ENCODE results near the gene RBPMS2. TPM values are rescaled to one million over a fixed set of nuclear protein-coding genes. Genes with fewer than 3 reads are reported as not detected.

RBPMS2 gene
- total RNA-seq, 4 donors from 2014 or later, result 27.2 to 64.1 (median 45.4) TPM

DNA sequence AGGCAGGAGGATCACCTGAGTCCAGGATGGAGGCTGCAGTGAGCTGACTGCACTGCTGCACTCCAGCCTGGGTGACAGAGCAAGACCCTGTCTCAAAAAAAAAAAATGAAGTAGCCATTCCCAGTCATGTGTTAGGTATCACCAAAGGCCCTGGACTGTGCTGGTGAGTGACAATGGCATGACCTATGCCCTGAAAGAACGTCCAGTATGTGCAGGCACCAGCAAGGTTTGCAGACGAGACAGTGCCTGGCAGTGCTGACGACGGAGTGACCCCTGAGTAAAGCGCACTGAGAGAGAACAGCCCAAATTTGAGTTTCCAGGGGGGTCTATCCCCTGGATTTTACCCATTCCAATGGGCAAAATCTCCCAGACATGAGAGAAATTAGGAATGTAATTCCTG, 45.2 kb downstream of the RBPMS2 start:
- intact Hi-C loops (cut with DNase I), result loop anchor here (2.0 kb wide), 2 partner anchors 81 to 175 kb away; no protein-coding TSS in a partner anchor
- Histone ChIP-seq H3K27me3 (no peaks in the 10 kb centered on the region), H3K27ac (replicated peaks in 1 of 4) (no peak overlapping the region), H3K4me3 (no peak overlapping the region), H3K9me3 (no peaks in the 10 kb centered on the region), H3K36me3 (peaks cover 0 to 52% (median 25%) of the 10 kb centered on the region in 4 donors), H3K4me1 (peaks cover 8 to 22% (median 17%) of the 10 kb centered on the region in 4 donors)
- no peak for DNase-seq (ENCODE audit: extremely low spot score)
- no peak for TF ChIP-seq POLR2AphosphoS5 (IDR thresholded peaks at IDR 0.05)
- TF ChIP-seq POLR2A (IDR thresholded peaks at IDR 0.05; ENCODE audit: low read depth), result no peak
- no peak for TF ChIP-seq EP300 (IDR thresholded peaks at IDR 0.05)
- TF ChIP-seq, protein P1, sequence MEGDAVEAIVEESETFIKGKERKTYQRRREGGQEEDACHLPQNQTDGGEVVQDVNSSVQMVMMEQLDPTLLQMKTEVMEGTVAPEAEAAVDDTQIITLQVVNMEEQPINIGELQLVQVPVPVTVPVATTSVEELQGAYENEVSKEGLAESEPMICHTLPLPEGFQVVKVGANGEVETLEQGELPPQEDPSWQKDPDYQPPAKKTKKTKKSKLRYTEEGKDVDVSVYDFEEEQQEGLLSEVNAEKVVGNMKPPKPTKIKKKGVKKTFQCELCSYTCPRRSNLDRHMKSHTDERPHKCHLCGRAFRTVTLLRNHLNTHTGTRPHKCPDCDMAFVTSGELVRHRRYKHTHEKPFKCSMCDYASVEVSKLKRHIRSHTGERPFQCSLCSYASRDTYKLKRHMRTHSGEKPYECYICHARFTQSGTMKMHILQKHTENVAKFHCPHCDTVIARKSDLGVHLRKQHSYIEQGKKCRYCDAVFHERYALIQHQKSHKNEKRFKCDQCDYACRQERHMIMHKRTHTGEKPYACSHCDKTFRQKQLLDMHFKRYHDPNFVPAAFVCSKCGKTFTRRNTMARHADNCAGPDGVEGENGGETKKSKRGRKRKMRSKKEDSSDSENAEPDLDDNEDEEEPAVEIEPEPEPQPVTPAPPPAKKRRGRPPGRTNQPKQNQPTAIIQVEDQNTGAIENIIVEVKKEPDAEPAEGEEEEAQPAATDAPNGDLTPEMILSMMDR (IDR thresholded peaks at IDR 0.05), result no peak
- WGBS, result 89% methylated on average over 5 of the region's 5 CpGs

DNA sequence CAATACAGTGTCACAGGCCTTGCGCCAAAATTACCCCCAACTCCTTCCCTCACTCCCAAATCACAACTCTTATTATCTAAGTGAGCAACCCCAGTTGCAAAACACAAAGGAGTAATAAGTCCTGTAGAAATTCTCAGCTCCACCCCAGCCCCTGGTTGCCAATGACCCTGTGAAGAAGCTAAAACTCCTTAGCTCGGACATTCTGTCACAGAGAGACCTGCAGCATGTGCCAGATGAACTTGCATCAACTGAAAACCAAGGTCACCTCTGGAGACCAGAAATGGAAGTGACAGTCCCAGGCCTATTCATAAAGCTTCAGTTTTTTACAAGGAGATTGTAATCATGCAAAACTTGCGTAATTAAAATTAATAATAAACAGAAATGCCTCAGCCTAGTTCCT, 55.2 kb downstream of the RBPMS2 start:
- Histone ChIP-seq H3K36me3 (peaks cover 11 to 39% (median 24%) of the 10 kb centered on the region in 4 donors), H3K27ac (replicated peaks in 1 of 4) (peak overlapping the region in 1 of 4 donors; percentile 7), H3K4me3 (no peak overlapping the region), H3K4me1 (peaks cover 19 to 32% (median 24%) of the 10 kb centered on the region in 4 donors), H3K27me3 (no peaks in the 10 kb centered on the region), H3K9me3 (no peaks in the 10 kb centered on the region)
- DNase-seq (ENCODE audit: extremely low spot score), result no peak
- TF ChIP-seq POLR2A (IDR thresholded peaks at IDR 0.05; ENCODE audit: low read depth) (no peak), POLR2AphosphoS5 (IDR thresholded peaks at IDR 0.05) (no peak), EP300 (IDR thresholded peaks at IDR 0.05) (no peak)
- TF ChIP-seq, protein P1 (IDR thresholded peaks at IDR 0.05), result no peak
- intact Hi-C loops (cut with DNase I), result no loop called here
- WGBS, result 83% methylated on average over 3 of the region's 3 CpGs

DNA sequence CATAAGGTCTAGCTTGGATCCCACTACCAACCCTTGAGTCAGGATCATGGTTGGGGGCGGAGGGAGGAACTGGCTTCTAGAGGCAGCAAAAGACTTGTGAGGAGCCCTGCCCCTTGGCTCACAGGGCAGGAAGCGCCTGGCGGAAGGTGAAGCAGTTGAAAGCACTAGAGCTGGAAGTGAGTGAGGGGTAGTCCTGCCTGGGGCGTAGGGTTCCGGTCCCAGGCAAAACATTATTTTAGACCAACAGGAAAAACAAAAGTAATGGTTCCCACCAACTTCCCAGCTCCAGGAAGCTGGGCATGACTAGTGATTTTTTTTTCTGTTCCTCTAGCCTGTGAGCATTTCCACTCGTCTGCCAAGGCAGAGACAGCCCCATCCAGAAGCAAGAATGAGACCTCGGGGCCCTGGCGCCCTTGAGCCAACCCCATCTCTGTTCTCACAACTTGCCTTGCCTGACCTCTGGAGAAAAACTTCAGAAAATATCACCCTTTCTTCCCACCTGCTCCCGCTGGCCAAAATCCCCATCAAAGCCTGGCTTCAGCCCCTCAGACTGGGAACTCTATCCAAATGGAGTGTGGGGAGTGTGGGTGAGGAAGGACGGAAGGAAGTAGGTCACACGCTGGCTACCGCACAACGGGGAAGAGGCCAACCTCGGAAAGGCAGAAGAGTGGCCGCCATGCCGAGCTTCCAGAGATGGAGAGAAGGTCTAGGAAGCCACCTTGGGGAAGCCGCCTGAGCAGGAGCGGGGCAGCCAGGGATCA, 57.5 kb downstream of the RBPMS2 start:
- intact Hi-C loops (cut with DNase I), result no loop called here
- no peak for DNase-seq (ENCODE audit: extremely low spot score)
- peak overlapping the region; percentile 51 to 79 (median 74) for H3K27ac ChIP-seq (replicated peaks in 1 of 4)
- H3K27me3 ChIP-seq, result no peaks in the 10 kb centered on the region
- H3K4me1 ChIP-seq, result peaks cover 19 to 29% (median 24%) of the 10 kb centered on the region in 4 donors
- 66% methylated on average over 18 of the region's 18 CpGs for WGBS
- H3K36me3 ChIP-seq, result peaks cover 19 to 55% (median 43%) of the 10 kb centered on the region in 4 donors
- no peaks in the 10 kb centered on the region for H3K9me3 ChIP-seq
- H3K4me3 ChIP-seq, result peak overlapping the region in 2 of 4 donors; percentile 1 to 7
- TF ChIP-seq POLR2A (IDR thresholded peaks at IDR 0.05; ENCODE audit: low read depth), result no peak
- TF ChIP-seq, protein P1 (IDR thresholded peaks at IDR 0.05), result no peak
- no peak for TF ChIP-seq EP300 (IDR thresholded peaks at IDR 0.05)
- TF ChIP-seq POLR2AphosphoS5 (IDR thresholded peaks at IDR 0.05), result no peak

DNA sequence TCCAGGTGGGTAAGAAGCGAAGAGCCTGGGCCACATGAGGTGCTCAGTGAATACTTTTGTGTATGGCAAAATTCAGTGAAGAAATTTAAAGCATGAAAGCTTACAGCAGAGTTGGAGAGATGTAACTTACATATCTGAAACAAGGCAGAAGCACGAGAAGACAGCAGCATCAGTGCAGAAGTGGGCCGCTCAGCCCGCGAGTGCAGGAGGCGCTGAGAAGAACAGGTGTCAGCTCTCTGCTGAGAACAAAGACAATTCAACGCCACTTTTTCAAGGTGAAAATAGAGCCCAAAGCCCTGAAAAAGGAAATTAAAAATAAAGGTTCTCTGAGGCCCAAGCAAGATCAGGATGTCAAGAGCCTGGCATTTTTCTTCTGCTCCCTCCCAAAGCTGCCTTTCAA, 58.3 kb downstream of the RBPMS2 start:
- WGBS, result 84% methylated on average over 7 of the region's 7 CpGs
- H3K27me3 ChIP-seq, result no peaks in the 10 kb centered on the region
- no peak for TF ChIP-seq EP300 (IDR thresholded peaks at IDR 0.05)
- no peak for TF ChIP-seq POLR2A (IDR thresholded peaks at IDR 0.05; ENCODE audit: low read depth)
- TF ChIP-seq, protein P1 (IDR thresholded peaks at IDR 0.05), result no peak
- no peak for TF ChIP-seq POLR2AphosphoS5 (IDR thresholded peaks at IDR 0.05)
- intact Hi-C loops (cut with DNase I), result no loop called here
- peaks cover 19 to 58% (median 47%) of the 10 kb centered on the region in 4 donors for H3K36me3 ChIP-seq
- H3K4me3 ChIP-seq, result no peak overlapping the region
- peaks cover 19 to 29% (median 25%) of the 10 kb centered on the region in 4 donors for H3K4me1 ChIP-seq
- H3K27ac ChIP-seq (replicated peaks in 1 of 4), result peak overlapping the region; percentile 51 to 79 (median 74)
- DNase-seq (ENCODE audit: extremely low spot score), result no peak
- no peaks in the 10 kb centered on the region for H3K9me3 ChIP-seq

Data from esophagus muscularis mucosa (tissue), 4 donors.